ENCODE results near the gene ITGB1. TPM values are rescaled to one million over a fixed set of nuclear protein-coding genes. Genes with fewer than 3 reads are reported as not detected.

Gene ITGB1
- total and polyA plus RNA-seq, 2 donors from 2014 or later, result 156 to 410 TPM

GRCh38 chr10:32948451-32948850 is 9.6 kb downstream of the ITGB1 start:
- H3K9me3 ChIP-seq (ENCODE audit: control insufficient read depth in 2 of 3, insufficient read depth in 1 of 3, low read length in 3 of 3), result no peaks in the 10 kb centered on the region
- DNase-seq (no peak), FAIRE-seq (no peak)
- H3K4me3 ChIP-seq (ENCODE audit: low read length in 3 of 3), result no peak overlapping the region
- H3K27ac ChIP-seq (ENCODE audit: low read depth in 2 of 2, low read length in 2 of 2), result no peak overlapping the region
- H3K27me3 ChIP-seq (ENCODE audit: control insufficient read depth, insufficient read depth, low read length), result no peaks in the 10 kb centered on the region
- H3K4me1 ChIP-seq (ENCODE audit: control insufficient read depth in 2 of 3, insufficient read depth in 2 of 3, low read depth in 1 of 3, low read length in 3 of 3), result peaks cover 0 to 18% (median 13%) of the 10 kb centered on the region in 3 donors
- intact Hi-C loops (cut with DNase I), result loop anchor here (10.0 kb wide), 1 partner anchor 46 kb away; no protein-coding TSS in a partner anchor
- no peak overlapping the region for H3K9ac ChIP-seq (ENCODE audit: low read length in 3 of 3)
- H3K36me3 ChIP-seq (ENCODE audit: control insufficient read depth in 2 of 3, insufficient read depth in 3 of 3, low read length in 3 of 3), result no peaks in the 10 kb centered on the region
- no peak for TF ChIP-seq CTCF (IDR thresholded peaks at IDR 0.05; ENCODE audit: borderline replicate concordance, extremely low read depth, insufficient read depth)

GRCh38 chr10:32947586-32947985 is 10.4 kb downstream of the ITGB1 start:
- no peak for TF ChIP-seq CTCF (IDR thresholded peaks at IDR 0.05; ENCODE audit: borderline replicate concordance, extremely low read depth, insufficient read depth)
- no peak overlapping the region for H3K4me3 ChIP-seq (ENCODE audit: low read length in 3 of 3)
- H3K9me3 ChIP-seq (ENCODE audit: control insufficient read depth in 2 of 3, insufficient read depth in 1 of 3, low read length in 3 of 3), result no peaks in the 10 kb centered on the region
- intact Hi-C loops (cut with DNase I), result loop anchor here (10.0 kb wide), 1 partner anchor 47 kb away; no protein-coding TSS in a partner anchor
- no peaks in the 10 kb centered on the region for H3K36me3 ChIP-seq (ENCODE audit: control insufficient read depth in 2 of 3, insufficient read depth in 3 of 3, low read length in 3 of 3)
- FAIRE-seq, result no peak
- H3K27me3 ChIP-seq (ENCODE audit: control insufficient read depth, insufficient read depth, low read length), result no peaks in the 10 kb centered on the region
- no peak overlapping the region for H3K9ac ChIP-seq (ENCODE audit: low read length in 3 of 3)
- H3K27ac ChIP-seq (ENCODE audit: low read depth in 2 of 2, low read length in 2 of 2), result no peak overlapping the region
- no peak for DNase-seq
- peaks cover 0 to 17% (median 14%) of the 10 kb centered on the region in 3 donors for H3K4me1 ChIP-seq (ENCODE audit: control insufficient read depth in 2 of 3, insufficient read depth in 2 of 3, low read depth in 1 of 3, low read length in 3 of 3)

- no peak for TF ChIP-seq CTCF (IDR thresholded peaks at IDR 0.05; ENCODE audit: borderline replicate concordance, extremely low read depth, insufficient read depth)
- peaks cover 0 to 23% (median 10%) of the 10 kb centered on the region in 3 donors for H3K4me1 ChIP-seq (ENCODE audit: control insufficient read depth in 2 of 3, insufficient read depth in 2 of 3, low read depth in 1 of 3, low read length in 3 of 3)
- H3K36me3 ChIP-seq (ENCODE audit: control insufficient read depth in 2 of 3, insufficient read depth in 3 of 3, low read length in 3 of 3), result no peaks in the 10 kb centered on the region
- no peak overlapping the region for H3K27ac ChIP-seq (ENCODE audit: low read depth in 2 of 2, low read length in 2 of 2)
- H3K9ac ChIP-seq (ENCODE audit: low read length in 3 of 3), result no peak overlapping the region
- H3K4me3 ChIP-seq (ENCODE audit: low read length in 3 of 3), result no peak overlapping the region
- DNase-seq (no peak), FAIRE-seq (no peak)
- no peaks in the 10 kb centered on the region for H3K9me3 ChIP-seq (ENCODE audit: control insufficient read depth in 2 of 3, insufficient read depth in 1 of 3, low read length in 3 of 3)
- H3K27me3 ChIP-seq (ENCODE audit: control insufficient read depth, insufficient read depth, low read length), result no peaks in the 10 kb centered on the region
- intact Hi-C loops (cut with DNase I), result loop anchor here (10.0 kb wide), 1 partner anchor 49 kb away; no protein-coding TSS in a partner anchor
These were observed 11.9 kb downstream of the ITGB1 start for GRCh38 chr10:32946108-32946507.
